Measurements from ENCODE around the gene MOB1B. TPM values are rescaled to one million over a fixed set of nuclear protein-coding genes. Genes with fewer than 3 reads are reported as not detected.

Gene MOB1B
- total and polyA plus RNA-seq, 2 experiments from 2014 or later, result 5.3 to 23.5 TPM

- no peak overlapping the region for H2AFZ ChIP-seq
- H3K4me1 ChIP-seq (ENCODE audit: insufficient read depth), result no peaks in the 10 kb centered on the region
- H3K4me2 ChIP-seq, result no peak overlapping the region
- no peaks in the 10 kb centered on the region for H3K9me2 ChIP-seq (replicated peaks; ENCODE audit: insufficient read depth)
- no peaks in the 10 kb centered on the region for H3K36me3 ChIP-seq (replicated peaks; ENCODE audit: insufficient read depth, low read depth)
- no peaks in the 10 kb centered on the region for H3K79me2 ChIP-seq
- no peak overlapping the region for H3K4me3 ChIP-seq
- H3K27ac ChIP-seq, result no peak overlapping the region
- H4K20me1 ChIP-seq (ENCODE audit: insufficient read depth, poor library complexity, severe bottlenecking), result no peaks in the 10 kb centered on the region
- no peak for DNase-seq (ENCODE audit: low spot score)
- TF ChIP-seq CTCF (IDR thresholded peaks at IDR 0.05; ENCODE audit: poor library complexity) (no peak), EZH2phosphoT487 (IDR thresholded peaks at IDR 0.05; ENCODE audit: low read depth, severe bottlenecking, unreplicated experiment) (no peak), EZH2 (IDR thresholded peaks at IDR 0.05; ENCODE audit: borderline replicate concordance) (no peak)
- H3K9me3 ChIP-seq (ENCODE audit: low read depth), result no peaks in the 10 kb centered on the region
- no peaks in the 10 kb centered on the region for H3K27me3 ChIP-seq
- 70% methylated on average over 1 of the region's 1 CpG for WGBS (ENCODE audit: low lambda C conversion rate, missing lambda C conversion rate)
These were observed 43.1 kb upstream of the MOB1B start for GRCh38 chr4:70859066-70859465.

GRCh38 chr4:70863099-70863790 lies 38.9 kb upstream of the MOB1B start:
- TF ChIP-seq CTCF (IDR thresholded peaks at IDR 0.05; ENCODE audit: poor library complexity) (no peak), EZH2phosphoT487 (IDR thresholded peaks at IDR 0.05; ENCODE audit: low read depth, severe bottlenecking, unreplicated experiment) (no peak), EZH2 (IDR thresholded peaks at IDR 0.05; ENCODE audit: borderline replicate concordance) (no peak)
- Histone ChIP-seq H3K79me2 (no peaks in the 10 kb centered on the region), H3K27ac (no peak overlapping the region), H3K27me3 (no peaks in the 10 kb centered on the region), H2AFZ (no peak overlapping the region), H3K36me3 (replicated peaks; ENCODE audit: insufficient read depth, low read depth) (no peaks in the 10 kb centered on the region), H3K4me1 (ENCODE audit: insufficient read depth) (no peaks in the 10 kb centered on the region), H3K4me2 (no peak overlapping the region), H3K9me2 (replicated peaks; ENCODE audit: insufficient read depth) (no peaks in the 10 kb centered on the region), H3K9me3 (ENCODE audit: low read depth) (no peaks in the 10 kb centered on the region), H4K20me1 (ENCODE audit: insufficient read depth, poor library complexity, severe bottlenecking) (no peaks in the 10 kb centered on the region), H3K4me3 (no peak overlapping the region)
- 70% methylated on average over 6 of the region's 6 CpGs for WGBS (ENCODE audit: low lambda C conversion rate, missing lambda C conversion rate)
- no peak for DNase-seq (ENCODE audit: low spot score)

GRCh38 chr4:70868778-70869177 lies 33.4 kb upstream of the MOB1B start:
- Histone ChIP-seq H4K20me1 (ENCODE audit: insufficient read depth, poor library complexity, severe bottlenecking) (no peaks in the 10 kb centered on the region), H3K27ac (no peak overlapping the region), H3K4me1 (ENCODE audit: insufficient read depth) (no peaks in the 10 kb centered on the region), H3K79me2 (no peaks in the 10 kb centered on the region), H3K27me3 (no peaks in the 10 kb centered on the region), H3K4me3 (no peak overlapping the region), H3K9me3 (ENCODE audit: low read depth) (no peaks in the 10 kb centered on the region), H3K9me2 (replicated peaks; ENCODE audit: insufficient read depth) (no peaks in the 10 kb centered on the region), H3K36me3 (replicated peaks; ENCODE audit: insufficient read depth, low read depth) (no peaks in the 10 kb centered on the region), H3K4me2 (no peak overlapping the region), H2AFZ (no peak overlapping the region)
- TF ChIP-seq EZH2 (IDR thresholded peaks at IDR 0.05; ENCODE audit: borderline replicate concordance) (no peak), CTCF (IDR thresholded peaks at IDR 0.05; ENCODE audit: poor library complexity) (no peak), EZH2phosphoT487 (IDR thresholded peaks at IDR 0.05; ENCODE audit: low read depth, severe bottlenecking, unreplicated experiment) (no peak)
- no peak for DNase-seq (ENCODE audit: low spot score)

Data from hepatocyte (in vitro differentiated cells).